Fibroblast of the aortic adventitia (primary cell): ENCODE results near the gene ZFPL1. TPM values are rescaled to one million over a fixed set of nuclear protein-coding genes. Genes with fewer than 3 reads are reported as not detected.
A peak's percentile ranks its signal among the peaks of the same experiment; 100 is the strongest.

Experiments used
- DNase-seq: peaks from one replicate; pipeline ENCODE4 v3.0.0-alpha.2; 2010; ENCODE audit warnings: low read depth
- H3K4me3 ChIP-seq: 2 replicates; pipeline ENCODE4 v1.5.1; 2011; ENCODE audit warnings: low read depth, mild to moderate bottlenecking, control low read depth, low read length, moderate library complexity
- total RNA-seq: library from RNA; depleted of rRNA; stranded (reverse); fragments of >200 nt; gene quantifications from 2 replicates; pipeline ENCODE4 v1.2.3, GENCODE V29; 2012; ENCODE audit warnings: low replicate concordance
- TF ChIP-seq, protein P1 (sequence below): IDR thresholded peaks from 2 replicates; pipeline ENCODE4 v1.5.1; 2011; ENCODE audit warnings: mild to moderate bottlenecking, low read length, control low read depth, inconsistent platforms; ENCODE audit not compliant: insufficient read depth

ZFPL1 gene
- total RNA-seq, 1 donor: 42.5 TPM

DNA sequence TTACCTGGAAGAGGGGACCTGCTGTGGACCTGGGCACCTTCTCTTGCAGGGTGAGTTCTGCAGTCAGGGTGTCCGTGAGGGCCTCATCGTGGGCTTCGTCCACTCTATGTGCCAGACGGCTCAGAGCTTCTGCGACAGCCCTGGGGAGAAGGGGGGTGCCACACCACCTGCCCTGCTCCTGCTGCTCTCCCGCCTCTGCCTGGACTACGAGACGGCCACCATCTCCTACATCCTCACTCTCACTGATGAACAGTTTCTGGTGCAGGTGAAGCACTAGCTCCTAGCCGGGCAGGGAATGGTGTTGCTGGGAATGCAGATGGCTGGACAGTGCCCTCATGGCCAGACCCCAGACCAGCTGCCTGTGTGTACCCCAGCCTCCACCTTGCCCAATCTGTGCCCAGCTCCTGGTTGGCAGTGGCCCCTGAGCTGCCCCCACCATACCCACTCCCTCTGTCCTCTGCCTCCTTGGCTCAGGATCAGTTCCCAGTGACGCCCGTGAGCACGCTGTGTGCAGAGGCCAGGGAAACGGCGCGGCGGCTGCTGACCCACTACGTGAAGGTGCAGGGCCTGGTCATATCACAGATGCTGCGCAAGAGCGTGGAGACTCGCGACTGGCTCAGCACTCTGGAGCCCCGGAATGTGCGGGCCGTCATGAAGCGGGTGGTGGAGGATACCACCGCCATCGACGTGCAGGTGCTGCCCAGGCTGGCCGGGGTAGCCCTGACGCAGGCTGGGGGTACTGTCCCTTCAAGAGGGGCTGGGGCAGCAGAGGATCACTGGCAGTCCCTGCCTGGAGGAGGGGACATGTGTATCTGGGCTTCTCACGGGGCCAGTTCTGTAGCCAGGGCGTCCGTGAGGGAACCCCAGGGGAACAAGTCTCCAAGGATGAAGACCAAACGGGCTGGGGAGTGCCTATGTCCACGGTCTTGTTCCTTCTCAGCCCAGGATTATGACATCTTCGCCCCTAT is 25.5 kb downstream of the ZFPL1 start:
- H3K4me3 ChIP-seq: no peak overlapping the region
- TF ChIP-seq, protein P1, sequence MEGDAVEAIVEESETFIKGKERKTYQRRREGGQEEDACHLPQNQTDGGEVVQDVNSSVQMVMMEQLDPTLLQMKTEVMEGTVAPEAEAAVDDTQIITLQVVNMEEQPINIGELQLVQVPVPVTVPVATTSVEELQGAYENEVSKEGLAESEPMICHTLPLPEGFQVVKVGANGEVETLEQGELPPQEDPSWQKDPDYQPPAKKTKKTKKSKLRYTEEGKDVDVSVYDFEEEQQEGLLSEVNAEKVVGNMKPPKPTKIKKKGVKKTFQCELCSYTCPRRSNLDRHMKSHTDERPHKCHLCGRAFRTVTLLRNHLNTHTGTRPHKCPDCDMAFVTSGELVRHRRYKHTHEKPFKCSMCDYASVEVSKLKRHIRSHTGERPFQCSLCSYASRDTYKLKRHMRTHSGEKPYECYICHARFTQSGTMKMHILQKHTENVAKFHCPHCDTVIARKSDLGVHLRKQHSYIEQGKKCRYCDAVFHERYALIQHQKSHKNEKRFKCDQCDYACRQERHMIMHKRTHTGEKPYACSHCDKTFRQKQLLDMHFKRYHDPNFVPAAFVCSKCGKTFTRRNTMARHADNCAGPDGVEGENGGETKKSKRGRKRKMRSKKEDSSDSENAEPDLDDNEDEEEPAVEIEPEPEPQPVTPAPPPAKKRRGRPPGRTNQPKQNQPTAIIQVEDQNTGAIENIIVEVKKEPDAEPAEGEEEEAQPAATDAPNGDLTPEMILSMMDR: no peak
- no peak for DNase-seq

DNA sequence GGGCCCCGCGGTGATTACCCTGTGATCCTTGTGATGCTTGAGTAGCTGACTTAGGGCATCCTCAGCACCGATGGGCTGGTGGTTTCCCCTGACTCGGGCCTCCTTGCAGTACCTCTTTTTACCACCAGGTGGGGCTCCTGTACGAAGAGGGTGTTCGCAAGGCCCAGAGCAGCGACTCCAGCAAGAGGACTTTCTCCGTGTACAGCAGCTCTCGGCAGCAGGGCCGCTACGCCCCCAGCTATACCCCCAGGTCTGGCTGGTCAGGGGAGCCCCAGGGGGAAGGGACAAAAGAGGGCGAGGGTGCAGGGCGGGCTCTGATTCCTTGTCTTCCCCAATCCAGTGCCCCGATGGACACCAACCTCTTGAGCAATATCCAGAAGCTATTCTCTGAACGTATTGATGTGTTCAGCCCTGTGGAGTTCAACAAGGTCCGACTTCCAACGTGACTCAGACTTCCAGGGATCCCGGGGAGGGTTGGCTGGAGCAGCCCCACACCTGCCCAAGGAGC is 26.4 kb downstream of the ZFPL1 start:
- H3K4me3 ChIP-seq: no peak overlapping the region
- TF ChIP-seq, protein P1: peak; percentile 99
- peak; percentile 83 for DNase-seq

DNA sequence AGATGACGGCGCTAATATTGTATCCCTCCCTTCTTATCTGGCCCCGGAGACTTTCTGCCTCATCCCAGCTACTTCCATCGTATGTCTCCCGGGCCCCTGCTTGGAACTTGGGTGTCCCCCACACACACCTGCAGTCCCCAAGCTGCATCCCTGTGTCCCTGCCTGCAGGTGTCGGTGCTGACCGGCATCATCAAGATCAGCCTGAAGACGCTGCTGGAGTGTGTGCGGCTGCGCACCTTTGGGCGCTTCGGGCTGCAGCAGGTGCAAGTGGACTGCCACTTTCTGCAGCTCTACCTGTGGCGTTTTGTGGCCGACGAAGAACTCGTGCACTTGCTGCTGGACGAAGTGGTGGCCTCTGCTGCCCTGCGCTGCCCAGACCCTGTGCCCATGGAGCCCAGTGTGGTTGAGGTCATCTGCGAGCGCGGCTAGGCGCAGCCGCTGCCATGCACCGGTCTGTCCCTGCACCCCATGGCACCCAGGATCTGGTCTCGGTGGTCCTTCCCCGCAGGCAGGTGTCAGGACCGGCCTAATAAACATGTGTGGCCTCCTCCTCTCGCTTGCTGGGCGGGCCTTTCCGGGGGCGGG is 27.2 kb downstream of the ZFPL1 start:
- TF ChIP-seq, protein P1: no peak
- H3K4me3 ChIP-seq: no peak overlapping the region

DNA sequence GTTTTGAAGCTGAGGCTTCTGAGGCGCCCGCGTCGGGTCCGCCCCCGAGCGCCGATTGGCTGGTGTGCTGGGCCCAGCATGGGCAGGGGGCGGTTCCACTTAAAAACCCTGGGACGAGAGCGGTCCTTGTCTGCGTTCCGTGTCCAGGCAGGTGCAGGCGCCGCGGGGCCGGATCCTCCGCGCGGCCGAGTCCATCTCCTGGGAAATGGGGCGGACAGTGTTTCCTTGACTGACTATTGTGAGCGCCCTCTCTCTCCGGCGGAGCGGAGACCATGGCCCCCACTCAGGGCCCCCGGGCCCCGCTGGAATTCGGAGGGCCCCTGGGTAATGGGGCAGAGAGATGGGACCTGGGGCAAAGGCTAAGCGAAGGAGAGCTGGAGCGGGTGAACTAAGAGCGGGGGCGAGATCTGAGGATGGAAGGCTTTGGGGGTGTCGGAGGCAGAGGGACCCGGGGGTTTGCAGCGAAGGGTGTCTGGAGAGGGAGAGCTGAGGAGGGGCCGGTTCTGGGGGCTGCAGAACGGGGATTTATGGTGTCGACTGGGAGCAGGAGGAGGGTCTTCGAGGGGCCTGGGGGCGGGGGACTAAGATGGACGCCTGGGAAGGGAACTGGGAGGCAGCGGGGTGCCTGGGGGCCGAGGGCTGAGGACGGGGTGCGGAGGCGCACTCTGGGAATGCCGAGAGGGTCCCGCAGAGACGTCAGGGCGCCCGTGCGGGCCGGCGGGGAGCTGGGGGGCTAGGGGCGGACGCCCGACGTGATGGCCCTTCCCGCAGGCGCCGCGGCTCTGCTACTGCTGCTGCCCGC is 27.9 kb downstream of the ZFPL1 start, which contains the start of gene TM7SF2:
TSS of gene TM7SF2 (plus strand) at position 129 of the 802 bp plus-strand sequence. CDS start at position 273, 144 bp downstream.
- TF ChIP-seq, protein P1: no peak
- DNase-seq: peak; percentile 81
- H3K4me3 ChIP-seq: peak within 1 kb of the TSS; percentile 66

More for the DNA sequence above, 27.2 kb downstream of the ZFPL1 start:
- DNase-seq: no peak

DNA sequence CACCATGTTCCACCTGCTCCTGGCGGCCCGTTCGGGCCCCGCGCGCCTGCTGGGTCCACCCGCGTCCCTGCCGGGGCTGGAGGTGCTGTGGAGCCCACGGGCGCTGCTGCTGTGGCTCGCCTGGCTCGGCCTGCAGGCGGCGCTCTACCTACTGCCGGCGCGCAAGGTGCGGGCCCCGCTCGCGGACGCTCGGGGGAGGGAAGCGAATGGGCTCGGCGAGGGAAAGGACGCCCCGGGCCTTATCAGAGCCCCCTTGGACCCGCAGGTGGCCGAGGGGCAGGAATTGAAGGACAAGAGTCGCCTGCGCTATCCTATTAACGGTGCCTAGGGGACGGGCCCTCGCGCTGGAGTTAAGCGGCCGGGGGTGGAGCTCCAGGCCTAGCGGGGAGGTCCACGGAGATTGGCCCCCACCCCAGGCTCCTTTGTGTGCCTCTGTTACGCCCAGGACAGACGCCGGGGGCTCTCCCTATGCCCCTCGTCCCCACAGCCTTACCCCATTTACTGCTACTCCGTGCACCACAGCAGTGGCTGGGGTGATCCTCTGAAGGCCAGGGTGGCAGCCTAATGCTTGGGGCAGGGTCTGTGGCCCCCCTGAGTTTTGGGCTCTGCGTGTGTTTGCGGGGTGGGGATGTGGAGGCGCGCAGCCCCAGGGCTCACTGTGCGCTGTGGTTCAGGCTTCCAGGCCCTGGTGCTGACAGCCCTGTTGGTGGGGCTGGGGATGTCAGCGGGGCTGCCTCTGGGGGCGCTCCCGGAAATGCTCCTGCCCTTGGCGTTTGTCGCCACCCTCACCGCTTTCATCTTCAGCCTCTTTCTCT is 28.7 kb downstream of the ZFPL1 start:
- peak; percentile 28 for DNase-seq
- H3K4me3 ChIP-seq: peak overlapping the region; percentile 66
- TF ChIP-seq, protein P1: peak; percentile 70
